ENCODE measurements around the gene MACROD1.

- no peak for TF ChIP-seq EZH2 (IDR thresholded peaks at IDR 0.05; ENCODE audit: insufficient read depth, poor library complexity, severe bottlenecking)
- no peak for TF ChIP-seq EZH2phosphoT487 (IDR thresholded peaks at IDR 0.05; ENCODE audit: insufficient read depth, low read depth)
Measured at GRCh38 chr11:64092761-64093136, 73.2 kb downstream of the MACROD1 start.

Measured in GM23248 (cell line).